SU-DHL-6 (cell line): ENCODE results near the gene GGT6.

Experiments used
- EZH2phosphoT487 ChIP-seq: fragments of 200-600 bp; sonication (generic), shearing (Covaris generic); conservative IDR thresholded peaks from 2 replicates; pipeline ENCODE4 v1.6.1; 2018; ENCODE audit warnings: mild to moderate bottlenecking, antibody characterized with exemption, low read length, moderate library complexity, mixed read lengths
- TF ChIP-seq, protein P1 (sequence below): fragments of 200-600 bp; sonication (generic); IDR thresholded peaks from one replicate; pipeline ENCODE4 v1.5.1; 2017; ENCODE audit warnings: antibody characterized with exemption, mild to moderate bottlenecking, low read length, moderate library complexity; ENCODE audit not compliant: insufficient read depth, poor library complexity, severe bottlenecking

DNA sequence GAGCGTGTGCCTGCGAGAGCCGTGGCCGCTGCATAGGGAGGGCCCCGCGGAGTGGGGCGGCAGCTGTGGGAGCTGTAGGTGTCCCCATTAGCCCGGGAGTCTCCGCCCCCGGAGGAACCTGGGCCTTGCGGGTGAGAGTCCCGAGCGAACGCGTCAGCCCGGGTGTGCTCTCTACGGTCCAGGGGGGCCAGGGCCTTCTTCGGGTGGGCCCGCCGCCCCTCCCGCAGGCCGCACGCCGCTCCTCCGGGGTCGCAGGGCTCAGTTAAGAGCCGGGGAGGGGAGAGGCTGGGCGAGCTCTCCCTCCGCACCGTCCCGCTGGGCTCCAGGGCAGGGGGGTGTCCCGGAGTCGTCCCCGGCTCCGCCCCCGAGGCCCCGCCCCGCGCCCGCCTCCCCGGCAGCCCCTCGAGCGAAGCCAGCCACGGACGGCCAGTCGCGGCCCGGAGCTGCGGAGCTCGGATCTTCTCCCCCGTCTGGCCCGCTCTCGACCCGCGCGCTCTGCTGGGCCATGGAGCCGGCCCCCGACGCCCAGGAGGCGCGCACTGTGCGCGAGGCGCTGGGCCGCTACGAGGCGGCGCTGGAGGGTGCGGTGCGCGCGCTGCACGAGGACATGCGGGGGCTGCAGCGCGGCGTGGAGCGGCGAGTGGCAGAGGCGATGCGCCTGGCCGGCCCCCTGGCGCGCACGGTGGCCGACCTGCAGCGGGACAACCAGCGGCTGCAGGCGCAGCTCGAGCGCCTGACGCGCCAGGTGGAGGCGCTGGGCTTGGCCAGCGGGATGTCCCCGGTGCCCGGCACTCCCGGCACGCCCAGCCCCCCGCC lies 23.9 kb upstream of the GGT6 start, which contains the start of gene SMTNL2:
- TF ChIP-seq EZH2phosphoT487, result no peak
- TF ChIP-seq, protein P1, sequence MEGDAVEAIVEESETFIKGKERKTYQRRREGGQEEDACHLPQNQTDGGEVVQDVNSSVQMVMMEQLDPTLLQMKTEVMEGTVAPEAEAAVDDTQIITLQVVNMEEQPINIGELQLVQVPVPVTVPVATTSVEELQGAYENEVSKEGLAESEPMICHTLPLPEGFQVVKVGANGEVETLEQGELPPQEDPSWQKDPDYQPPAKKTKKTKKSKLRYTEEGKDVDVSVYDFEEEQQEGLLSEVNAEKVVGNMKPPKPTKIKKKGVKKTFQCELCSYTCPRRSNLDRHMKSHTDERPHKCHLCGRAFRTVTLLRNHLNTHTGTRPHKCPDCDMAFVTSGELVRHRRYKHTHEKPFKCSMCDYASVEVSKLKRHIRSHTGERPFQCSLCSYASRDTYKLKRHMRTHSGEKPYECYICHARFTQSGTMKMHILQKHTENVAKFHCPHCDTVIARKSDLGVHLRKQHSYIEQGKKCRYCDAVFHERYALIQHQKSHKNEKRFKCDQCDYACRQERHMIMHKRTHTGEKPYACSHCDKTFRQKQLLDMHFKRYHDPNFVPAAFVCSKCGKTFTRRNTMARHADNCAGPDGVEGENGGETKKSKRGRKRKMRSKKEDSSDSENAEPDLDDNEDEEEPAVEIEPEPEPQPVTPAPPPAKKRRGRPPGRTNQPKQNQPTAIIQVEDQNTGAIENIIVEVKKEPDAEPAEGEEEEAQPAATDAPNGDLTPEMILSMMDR, result no peak
